ENCODE results near the gene EIF3J.
"Not testable (repeated sequence)": the region's sequence is repeated elsewhere in the genome, so short reads cannot be mapped to it uniquely, and the experiment has no call there.

The EIF3J gene

DNA sequence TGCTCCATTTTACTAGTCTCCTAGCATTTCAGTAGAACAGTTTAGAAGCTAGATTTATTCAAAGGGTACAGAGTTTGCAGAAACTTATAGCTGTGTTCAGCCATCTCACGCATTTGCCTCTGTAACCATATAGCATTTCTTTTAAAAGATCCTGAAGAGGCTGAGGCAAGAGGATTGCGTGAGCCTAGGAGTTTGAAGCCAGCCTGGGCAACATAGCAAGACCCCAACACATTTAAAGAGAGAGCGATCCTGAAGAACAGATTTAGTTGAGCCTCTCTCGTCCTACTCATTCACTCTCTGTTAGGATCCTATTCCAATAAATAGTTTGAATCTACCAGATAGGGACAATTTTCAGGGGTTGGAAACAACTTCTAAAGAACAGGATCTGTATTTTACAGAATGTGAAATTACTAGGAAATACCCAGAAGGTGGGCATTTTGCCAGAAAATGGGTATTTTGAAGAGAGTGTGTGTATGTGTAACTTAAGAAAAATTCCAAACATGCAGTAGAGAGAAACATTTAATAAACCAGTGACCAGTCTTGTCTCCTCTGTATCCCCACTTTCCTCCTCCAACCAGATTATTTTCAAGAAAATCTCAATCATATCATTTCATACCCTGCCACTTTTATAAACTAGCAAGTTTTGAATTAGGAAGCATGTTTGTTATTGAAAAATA is 4.5 kb downstream of the EIF3J start:
- in situ Hi-C loops (cut with HindIII; ENCODE audit: low sequenced_read_pairs), result no loop called here

DNA sequence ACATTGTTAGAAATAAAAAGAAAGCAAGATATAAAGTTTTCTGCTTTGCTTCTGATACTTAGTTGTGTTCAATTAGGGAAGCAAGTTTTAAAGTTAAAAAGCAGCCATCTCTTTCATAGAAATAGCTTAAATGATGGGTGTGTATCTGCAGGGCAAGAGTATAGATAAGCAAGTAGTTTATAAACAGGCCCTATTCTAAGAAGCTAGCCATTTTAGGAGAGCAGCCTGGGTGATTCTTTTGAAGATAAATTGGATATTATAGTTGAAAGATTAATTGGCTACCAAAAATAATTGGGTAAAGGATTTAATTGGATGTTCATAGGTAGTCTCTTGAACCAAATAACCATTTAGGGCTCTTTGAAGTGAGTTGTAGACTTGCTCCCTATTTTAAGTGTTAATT is 5.6 kb downstream of the EIF3J start:
- in situ Hi-C loops (cut with HindIII; ENCODE audit: low sequenced_read_pairs), result no loop called here

DNA sequence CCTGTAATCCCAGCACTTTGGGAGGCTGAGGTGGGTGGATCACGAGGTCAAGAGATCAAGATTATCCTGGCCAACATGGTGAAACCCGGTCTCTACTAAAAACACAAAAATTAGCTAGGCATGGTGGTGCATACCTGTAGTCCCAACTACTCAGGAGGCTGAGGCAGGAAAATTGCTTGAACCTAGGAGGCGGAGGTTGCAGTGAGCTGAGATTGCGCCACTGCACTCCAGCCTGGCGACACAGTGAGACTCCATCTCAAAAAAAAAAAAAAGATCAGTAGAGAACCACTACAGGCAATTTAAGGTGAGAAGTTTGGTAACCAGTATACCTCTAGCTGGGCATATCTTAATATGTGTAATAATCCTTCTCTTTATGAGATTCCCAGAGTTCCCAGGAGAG is 7.8 kb downstream of the EIF3J start:
- in situ Hi-C loops (cut with HindIII; ENCODE audit: low sequenced_read_pairs), result not testable (repeated sequence)

DNA sequence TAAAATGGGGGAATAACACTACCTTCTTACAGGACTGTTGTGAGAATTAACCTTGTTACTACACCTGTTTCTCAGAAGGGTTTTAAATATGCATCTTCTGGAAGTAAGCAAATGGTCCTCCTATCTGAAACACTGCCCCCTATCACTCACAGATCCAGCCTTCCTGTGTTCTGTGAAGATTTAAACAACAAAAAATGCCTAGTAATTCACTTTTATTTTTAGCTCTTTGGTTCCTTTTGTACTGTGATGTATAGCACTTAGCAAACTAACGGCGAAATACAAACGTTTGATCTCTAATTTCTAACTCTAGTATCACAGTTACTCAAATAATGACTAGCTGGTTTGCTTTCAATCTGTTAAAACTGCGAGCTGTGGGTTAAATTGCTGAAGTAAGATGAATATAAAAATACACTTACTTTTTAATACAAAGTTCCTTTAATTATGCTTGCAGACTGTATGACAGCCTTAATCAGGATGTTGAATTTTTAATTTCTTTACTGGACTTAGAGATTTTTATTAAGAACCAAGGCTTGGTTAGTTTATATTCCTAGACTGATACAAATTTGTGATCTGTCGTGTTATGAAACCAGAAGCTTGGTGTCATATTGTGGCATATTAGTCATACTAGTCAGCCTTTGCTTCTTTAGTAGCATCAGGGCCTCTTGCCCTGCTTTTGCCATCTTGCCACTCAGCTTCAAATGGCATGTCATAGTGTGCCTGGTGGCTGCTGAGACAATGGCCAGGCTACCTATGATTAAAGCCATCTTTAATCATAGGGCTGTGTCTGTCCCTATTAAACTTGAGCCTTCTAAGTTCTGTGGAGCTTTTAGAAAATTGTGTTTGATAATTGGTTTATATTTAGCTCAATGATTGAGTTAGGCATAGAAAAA is 9.2 kb downstream of the EIF3J start:
- in situ Hi-C loops (cut with HindIII; ENCODE audit: low sequenced_read_pairs), result no loop called here

DNA sequence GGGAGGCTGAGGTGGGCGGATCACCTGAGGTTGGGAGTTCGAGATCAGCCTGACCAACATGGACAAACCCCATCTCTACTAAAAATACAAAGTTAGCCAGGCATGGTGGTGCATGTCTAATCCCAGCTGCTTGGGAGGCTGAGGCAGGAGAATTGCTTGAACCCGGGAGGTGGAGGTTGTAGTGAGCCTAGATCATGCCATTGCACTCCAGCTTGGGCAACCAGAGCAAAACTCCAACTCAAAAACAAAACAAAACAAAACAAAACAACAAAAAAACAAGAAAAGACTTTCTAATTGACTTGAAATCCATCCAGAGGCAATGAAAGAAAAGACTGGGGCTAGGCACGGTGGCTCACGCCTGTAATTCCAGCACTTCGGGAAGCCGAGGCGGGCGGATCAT is 12.2 kb downstream of the EIF3J start:
- in situ Hi-C loops (cut with HindIII; ENCODE audit: low sequenced_read_pairs), result not testable (repeated sequence)

DNA sequence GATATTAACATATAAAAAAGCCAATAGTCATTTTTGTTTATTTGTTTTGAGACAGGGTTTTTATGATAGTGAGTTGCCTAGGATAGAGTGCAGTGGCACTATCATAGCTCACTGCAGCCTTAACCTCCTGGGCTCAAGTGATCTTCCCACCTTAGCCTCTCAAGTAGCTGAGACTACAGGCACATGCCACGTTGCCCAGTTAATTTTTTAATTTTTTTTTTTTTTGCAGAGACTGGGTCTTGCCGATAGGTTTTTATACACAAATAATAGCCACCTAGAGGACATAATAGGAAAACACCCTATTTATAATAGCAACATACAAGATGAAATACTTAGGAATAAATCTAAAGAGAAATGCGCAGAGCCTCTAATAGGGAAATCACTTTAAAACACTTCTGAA is 13.3 kb downstream of the EIF3J start:
- in situ Hi-C loops (cut with HindIII; ENCODE audit: low sequenced_read_pairs), result no loop called here

DNA sequence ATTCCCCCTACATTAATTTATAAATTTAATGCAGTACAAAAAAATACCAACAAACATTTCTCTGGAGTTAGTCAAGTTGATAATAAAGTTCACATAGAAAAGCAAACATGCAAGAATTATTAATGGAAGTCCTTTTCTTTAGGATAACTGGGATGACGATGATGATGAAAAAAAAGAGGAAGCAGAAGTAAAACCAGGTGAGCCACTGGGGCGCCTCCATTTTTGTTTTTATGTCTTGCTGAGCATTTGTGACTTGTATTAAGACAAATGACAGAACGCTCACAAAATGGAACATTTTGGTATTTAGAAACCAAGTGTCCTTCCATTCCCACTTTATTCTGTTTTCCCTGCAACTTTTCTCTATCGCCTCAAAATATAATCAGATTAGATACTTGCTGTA is 13.8 kb downstream of the EIF3J start:
- in situ Hi-C loops (cut with HindIII; ENCODE audit: low sequenced_read_pairs), result no loop called here

DNA sequence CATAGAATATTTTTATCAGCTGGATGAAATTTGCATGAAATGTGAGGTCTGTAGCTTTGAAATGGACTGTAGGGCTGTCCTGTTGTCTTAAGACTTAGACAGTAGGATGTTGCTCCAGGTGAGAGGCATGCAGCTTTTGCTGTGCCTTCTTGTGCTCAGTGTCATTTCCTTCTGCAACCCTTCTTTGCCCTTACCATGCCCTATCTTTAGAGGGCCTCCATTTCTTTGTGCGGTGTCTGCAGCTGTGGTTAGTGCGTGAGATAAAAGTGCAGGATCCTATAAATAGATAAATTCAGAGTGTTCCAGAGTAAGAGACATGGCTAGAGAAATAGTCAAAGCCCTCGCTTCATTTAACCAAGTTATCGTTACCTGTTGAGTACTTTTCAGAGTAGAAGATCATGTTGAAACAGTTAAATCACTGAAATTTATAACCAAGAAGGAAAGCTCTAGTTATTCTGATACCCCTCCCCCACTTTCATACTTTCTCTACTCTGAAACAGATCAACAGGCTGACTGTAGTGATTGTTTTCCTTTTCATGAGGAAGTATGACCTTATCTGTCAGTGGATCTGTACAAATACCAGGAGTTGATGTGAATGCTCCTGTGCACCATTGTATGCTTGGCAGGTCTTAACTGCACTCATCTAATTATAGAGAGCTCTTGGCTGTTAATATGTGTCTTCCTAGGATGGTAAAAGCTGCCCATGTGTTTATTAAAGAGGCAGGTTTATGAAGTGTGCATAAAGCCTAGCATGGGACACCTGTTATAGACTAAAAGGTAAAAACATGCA is 18.2 kb downstream of the EIF3J start:
- in situ Hi-C loops (cut with HindIII; ENCODE audit: low sequenced_read_pairs), result no loop called here

DNA sequence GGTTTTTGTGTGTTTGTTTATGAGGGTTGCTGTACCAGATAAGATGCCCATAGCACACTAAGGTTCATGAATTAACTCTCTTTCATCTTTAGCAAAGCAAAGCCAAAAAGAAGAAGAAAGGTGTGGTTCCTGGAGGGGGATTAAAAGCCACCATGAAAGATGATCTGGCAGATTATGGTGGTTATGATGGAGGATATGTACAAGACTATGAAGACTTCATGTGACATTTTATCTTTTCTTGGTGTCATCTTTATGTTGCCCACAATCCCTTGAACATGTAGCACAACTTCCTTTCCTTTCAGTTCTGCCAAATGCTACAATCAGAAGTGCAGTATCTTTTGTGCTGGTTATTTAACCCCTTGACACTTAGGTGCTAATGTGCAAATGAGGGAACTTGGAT is 24.0 kb downstream of the EIF3J start:
- in situ Hi-C loops (cut with HindIII; ENCODE audit: low sequenced_read_pairs), result not testable (repeated sequence)

DNA sequence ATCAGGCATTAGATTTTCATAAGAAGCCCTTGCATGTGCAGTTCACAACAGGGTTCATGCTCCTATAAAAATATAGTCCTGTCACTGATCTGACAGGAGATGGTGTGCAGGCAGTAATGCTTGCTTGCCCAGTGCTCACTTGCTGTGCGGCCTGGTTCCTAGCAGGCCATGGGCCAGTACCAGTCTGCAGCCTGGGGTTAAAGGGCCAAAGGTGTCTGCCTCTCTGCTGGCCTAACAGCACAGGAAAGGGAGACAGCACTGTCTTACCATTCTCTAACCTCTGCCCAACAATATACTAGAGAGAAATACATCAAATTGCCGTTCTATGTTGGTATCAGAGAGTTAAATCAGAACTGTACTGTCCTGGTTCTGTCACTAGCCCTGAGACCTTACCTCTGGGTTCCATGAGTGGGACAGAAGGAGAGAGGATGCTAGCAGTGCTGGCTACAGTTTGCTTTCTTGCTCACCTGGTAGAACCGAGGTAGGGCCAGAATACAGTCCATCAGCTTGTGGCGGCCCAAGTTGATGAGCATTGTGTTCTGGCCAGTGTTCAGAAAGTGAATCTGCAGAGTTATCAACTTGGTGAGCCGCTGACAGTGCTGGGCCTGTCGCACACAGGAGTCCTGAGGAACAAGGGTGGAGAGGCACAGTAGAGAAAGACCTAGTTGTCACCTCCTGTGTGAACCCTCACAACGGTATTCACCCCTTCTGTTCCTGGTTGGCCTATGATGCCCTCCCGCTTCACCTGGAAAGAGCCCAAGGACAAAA is 28.6 kb downstream of the EIF3J start:
- in situ Hi-C loops (cut with HindIII; ENCODE audit: low sequenced_read_pairs), result no loop called here

DNA sequence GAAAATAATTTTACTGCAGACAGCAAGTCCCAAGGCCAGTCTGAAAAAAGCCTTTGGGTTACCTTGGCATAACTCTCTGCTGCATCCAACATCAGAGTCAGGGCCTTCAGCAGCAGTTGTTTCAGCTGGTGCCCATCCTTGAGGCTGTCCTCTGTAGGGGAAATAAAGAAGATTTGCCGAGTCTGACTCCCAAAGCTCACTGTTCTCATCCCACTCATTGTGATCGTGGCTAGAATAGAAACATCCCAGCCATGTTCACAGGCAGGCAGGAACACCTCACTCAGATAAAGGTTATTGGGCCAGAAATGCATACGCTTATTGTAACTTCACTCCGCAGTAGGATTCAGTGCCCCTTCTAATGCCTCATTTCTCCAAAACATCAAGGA is 29.2 kb downstream of the EIF3J start:
- in situ Hi-C loops (cut with HindIII; ENCODE audit: low sequenced_read_pairs), result no loop called here

DNA sequence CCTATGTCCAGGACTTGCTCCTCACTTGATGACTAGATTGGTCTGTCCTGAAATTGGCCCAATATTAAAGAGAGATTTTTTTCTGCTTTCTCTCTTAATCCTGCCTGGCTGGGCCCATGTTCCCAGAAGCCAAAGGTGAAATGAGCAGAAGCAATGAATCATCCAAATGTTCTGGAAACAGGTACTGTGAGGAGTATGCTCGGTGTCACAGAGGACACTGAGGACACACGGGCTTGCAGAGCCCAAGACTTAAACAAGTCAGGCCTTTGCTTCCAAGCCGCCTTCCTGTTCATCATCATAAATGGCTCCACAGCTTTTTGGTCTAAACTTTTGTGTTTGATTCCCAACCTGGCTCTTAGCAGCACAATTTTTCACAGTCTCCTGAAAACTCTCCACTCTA is 31.4 kb downstream of the EIF3J start:
- in situ Hi-C loops (cut with HindIII; ENCODE audit: low sequenced_read_pairs), result no loop called here

DNA sequence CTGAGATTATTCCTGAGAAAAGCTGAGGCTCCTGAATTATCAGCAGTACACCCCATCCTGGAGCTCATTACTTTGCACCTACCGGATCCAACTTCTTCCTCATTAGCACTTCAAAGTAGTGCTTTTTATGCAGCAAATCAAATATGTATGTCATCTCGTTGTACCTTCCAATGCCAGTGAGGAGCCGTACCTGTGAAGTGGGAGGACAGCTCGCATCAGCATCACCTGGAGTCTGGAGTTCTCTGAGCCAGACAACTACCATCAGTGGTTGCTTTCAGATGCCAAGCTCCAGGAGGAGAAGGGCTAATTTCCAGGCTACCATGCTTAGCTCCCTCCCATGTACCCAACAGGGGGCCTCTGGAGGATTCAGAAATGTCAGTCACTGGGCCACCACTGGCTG is 32.4 kb downstream of the EIF3J start:
- in situ Hi-C loops (cut with HindIII; ENCODE audit: low sequenced_read_pairs), result no loop called here

DNA sequence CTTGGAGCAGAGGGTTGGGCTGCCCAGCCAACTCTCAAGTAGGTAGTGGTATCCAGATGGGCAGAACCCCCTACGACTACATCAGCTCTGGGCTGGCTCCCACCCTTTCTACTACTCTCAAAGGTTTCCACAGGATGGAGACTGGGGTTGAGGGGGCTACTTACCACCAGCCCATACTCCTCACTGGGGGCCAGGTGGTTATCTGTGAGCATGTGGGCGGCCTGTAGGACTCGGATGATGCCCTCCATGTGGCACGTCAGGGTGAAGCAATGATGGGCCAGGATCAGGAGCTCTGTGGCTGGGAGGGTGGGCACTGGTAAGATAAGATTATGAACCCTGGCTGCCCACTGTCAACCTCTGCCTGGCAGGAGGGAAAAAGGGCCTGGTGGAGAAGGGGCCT is 33.4 kb downstream of the EIF3J start:
- in situ Hi-C loops (cut with HindIII; ENCODE audit: low sequenced_read_pairs), result no loop called here

DNA sequence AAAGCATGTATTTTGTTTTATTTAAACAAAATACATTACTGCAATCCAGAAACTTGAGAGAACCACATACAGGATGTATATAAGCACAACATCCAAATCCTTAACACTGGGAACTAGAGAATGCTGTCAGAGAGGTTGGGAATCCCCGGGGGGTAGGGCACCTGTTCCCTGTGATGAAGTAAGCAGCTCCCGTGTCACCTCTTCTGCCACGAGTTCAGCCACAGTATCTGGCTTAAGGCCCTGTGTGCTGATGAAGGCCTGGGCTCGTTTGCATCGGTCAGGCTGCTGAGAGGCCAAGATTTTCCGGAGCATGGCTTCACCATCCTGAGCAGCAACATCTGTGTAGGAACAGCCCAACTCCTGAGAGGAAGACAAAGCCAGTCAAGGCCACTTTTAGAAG is 36.4 kb downstream of the EIF3J start:
- in situ Hi-C loops (cut with HindIII; ENCODE audit: low sequenced_read_pairs), result no loop called here

DNA sequence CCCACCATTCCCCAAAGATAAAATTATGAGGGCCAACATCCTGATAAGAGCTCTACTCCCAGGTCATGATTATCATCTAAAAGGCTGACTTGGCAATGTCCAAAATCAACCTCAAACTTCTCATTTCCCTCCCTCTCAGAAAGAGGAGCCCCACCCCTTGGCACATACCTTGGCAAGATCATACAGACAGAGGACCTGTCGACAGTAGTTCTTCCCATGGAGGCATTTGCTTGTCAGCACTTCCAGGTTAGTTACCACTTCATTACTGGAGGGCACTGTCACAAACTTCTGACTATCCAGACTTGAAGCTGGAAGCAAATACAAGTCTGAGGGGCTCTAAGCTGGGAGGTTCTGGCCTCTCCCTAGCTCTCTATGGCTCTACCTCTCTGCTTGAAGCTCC is 37.8 kb downstream of the EIF3J start:
- in situ Hi-C loops (cut with HindIII; ENCODE audit: low sequenced_read_pairs), result loop anchor here (25.0 kb wide), 1 partner anchor 163 kb away; the partner anchor contains the start of gene TRIM69

DNA sequence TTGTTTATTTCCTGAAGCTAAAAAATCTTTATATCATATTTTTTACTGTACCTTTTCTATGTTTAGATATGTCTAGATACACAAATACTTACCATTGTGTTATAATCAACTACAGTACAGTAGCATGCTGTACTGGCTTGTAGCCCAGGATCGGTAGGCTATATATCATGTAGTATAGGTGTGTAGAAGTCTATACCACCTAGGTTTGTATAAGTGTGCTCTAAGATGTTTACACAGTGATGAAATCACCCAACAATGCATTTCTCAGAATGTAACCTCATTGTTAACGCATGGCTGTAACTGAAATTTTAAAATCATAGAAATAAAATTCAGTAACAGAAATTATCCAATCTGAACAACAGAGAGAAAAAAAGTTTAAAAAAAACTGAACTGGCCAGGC is 43.2 kb downstream of the EIF3J start:
- in situ Hi-C loops (cut with HindIII; ENCODE audit: low sequenced_read_pairs), result loop anchor here (25.0 kb wide), 1 partner anchor 157 kb away; the partner anchor contains the start of gene TRIM69

DNA sequence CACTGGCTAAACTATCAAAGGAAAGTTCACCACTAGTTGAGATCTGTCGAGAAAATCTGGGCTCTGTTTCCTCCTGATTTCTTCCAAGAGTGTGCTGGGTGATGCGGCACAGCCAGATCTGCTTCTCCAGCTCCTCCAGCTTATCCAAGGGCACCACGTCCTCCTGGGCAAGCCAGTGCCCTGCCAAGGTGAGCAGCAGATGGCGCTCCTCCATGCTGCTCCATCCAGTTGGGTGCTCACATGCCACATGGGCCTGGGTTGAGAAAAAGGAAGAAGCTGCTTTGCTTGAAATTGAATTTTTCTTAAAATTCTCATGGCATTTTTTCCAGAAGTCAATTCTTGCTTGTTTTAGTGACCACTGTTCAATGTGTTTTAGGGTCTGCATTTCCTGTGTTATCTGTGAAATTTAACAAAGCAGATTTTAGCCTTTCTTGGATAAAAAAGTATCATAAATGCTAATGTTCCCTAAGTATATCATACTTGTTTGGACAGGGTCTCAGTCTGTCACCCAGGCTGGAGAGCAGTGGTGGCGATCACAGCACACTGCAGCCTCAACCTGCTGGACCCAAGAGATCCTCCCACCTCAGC is 47.3 kb downstream of the EIF3J start:
- in situ Hi-C loops (cut with HindIII; ENCODE audit: low sequenced_read_pairs), result loop anchor here (25.0 kb wide), 1 partner anchor 153 kb away; the partner anchor contains the start of gene TRIM69

DNA sequence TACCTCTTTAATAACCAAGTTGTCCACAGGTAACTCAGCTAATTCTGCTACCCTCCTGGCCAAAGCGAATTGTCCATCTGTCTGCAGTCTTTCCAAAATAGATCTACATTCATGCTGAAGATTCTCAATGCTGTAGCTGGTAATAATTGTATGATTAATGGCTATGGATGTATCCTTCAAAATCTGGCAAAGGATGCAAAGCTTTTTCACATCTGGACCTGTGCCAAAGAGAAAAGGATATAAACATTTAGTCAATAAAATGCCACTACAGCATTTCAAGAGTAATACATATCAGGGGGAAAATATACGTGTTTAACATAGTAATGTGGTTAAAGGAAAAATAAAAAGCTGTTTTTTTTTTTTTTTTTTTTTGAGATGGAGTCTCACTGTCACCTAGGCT is 48.7 kb downstream of the EIF3J start:
- in situ Hi-C loops (cut with HindIII; ENCODE audit: low sequenced_read_pairs), result loop anchor here (25.0 kb wide), 1 partner anchor 152 kb away; the partner anchor contains the start of gene TRIM69

DNA sequence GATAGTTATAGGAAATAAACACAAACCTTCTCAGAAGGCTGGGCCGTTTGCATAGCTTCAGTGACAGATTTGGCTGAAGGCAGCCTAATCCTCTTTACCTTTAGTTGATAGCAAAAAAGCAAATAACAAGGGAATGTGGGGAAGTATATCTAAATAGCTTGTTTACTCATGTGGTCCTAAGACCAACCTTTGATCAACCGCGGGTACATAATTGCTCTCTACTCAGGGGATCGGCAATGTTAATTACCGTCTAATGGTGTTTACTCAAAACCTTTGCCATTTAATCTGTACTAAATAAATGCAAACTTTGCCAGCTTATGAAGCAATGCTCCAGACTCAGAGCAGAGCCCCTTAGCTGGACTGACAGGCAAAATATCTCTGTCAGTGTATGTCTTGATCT is 51.6 kb downstream of the EIF3J start:
- in situ Hi-C loops (cut with HindIII; ENCODE audit: low sequenced_read_pairs), result loop anchor here (25.0 kb wide), 1 partner anchor 149 kb away; the partner anchor contains the start of gene TRIM69
